H9 (cell line): ENCODE measurements around the gene POLR2J. TPM values are rescaled to one million over a fixed set of nuclear protein-coding genes. Genes with fewer than 3 reads are reported as not detected.
A peak's percentile ranks its signal among the peaks of the same experiment; 100 is the strongest.

ENCODE experiments used
- DNase-seq: peaks from one replicate; pipeline ENCODE4 v3.0.0-alpha.2; 2017
- H2AFZ ChIP-seq: one replicate; pipeline ENCODE4 v1.6.1; 2013; ENCODE audit warnings: mild to moderate bottlenecking, low read length, control low read depth, moderate library complexity
- H2AK5ac ChIP-seq: 2 replicates; pipeline ENCODE4 v1.6.1; 2013; ENCODE audit warnings: low read length, control low read depth, mixed read lengths; ENCODE audit not compliant: insufficient read length
- H2BK120ac ChIP-seq: one replicate; pipeline ENCODE4 v1.6.1; 2013; ENCODE audit warnings: low read depth, mild to moderate bottlenecking, low read length, control low read depth, inconsistent platforms; ENCODE audit not compliant: poor library complexity, severe bottlenecking
- H2BK12ac ChIP-seq: 2 replicates; pipeline ENCODE4 v1.6.1; 2013; ENCODE audit warnings: low read length, control low read depth, mixed read lengths, low read depth; ENCODE audit not compliant: insufficient read length
- H2BK15ac ChIP-seq: 2 replicates; pipeline ENCODE4 v1.6.1; 2013; ENCODE audit warnings: low read depth, low read length, control low read depth
- H2BK20ac ChIP-seq: one replicate; pipeline ENCODE4 v1.6.1; 2013; ENCODE audit warnings: low read depth, mild to moderate bottlenecking, low read length, control low read depth, inconsistent platforms; ENCODE audit not compliant: poor library complexity, severe bottlenecking
- H2BK5ac ChIP-seq: 2 replicates; pipeline ENCODE4 v1.6.1; 2013; ENCODE audit warnings: low read length, control low read depth, mixed read lengths; ENCODE audit not compliant: insufficient read length
- H3K14ac ChIP-seq: 2 replicates; pipeline ENCODE4 v1.6.1; 2013; ENCODE audit warnings: low read length, control low read depth; ENCODE audit not compliant: insufficient read depth
- H3K18ac ChIP-seq: 2 replicates; pipeline ENCODE4 v1.6.1; 2013; ENCODE audit warnings: low read depth, mild to moderate bottlenecking, mixed read lengths, low read length, control low read depth; ENCODE audit not compliant: insufficient read length
- H3K23ac ChIP-seq: 2 replicates; pipeline ENCODE4 v1.6.1; 2013; ENCODE audit warnings: low read length, control low read depth, mixed read lengths, low read depth; ENCODE audit not compliant: insufficient read length
- H3K23me2 ChIP-seq: 2 replicates; pipeline ENCODE4 v1.6.1; 2013; ENCODE audit warnings: low read depth, mild to moderate bottlenecking, mixed read lengths, low read length, control low read depth; ENCODE audit not compliant: insufficient read length, poor library complexity, severe bottlenecking
- H3K27ac ChIP-seq: 2 replicates; pipeline ENCODE4 v1.5.1; 2013; ENCODE audit warnings: low read length, control low read depth, mixed read lengths, low read depth; ENCODE audit not compliant: insufficient read length
- H3K27me3 ChIP-seq: 2 replicates; pipeline ENCODE4 v1.6.1; 2013; ENCODE audit warnings: low read length, control low read depth, inconsistent platforms; ENCODE audit not compliant: insufficient read depth
- H3K4ac ChIP-seq: 2 replicates; pipeline ENCODE4 v1.6.1; 2013; ENCODE audit warnings: low read depth, mild to moderate bottlenecking, control low read depth, inconsistent platforms, low read length, moderate library complexity
- H3K4me1 ChIP-seq: 2 replicates; pipeline ENCODE4 v1.6.1; 2013; ENCODE audit warnings: low read length, control low read depth, inconsistent platforms; ENCODE audit not compliant: insufficient read depth
- H3K4me2 ChIP-seq: 2 replicates; pipeline ENCODE4 v1.6.1; 2013; ENCODE audit warnings: low read length, control low read depth, mixed read lengths; ENCODE audit not compliant: insufficient read length, insufficient read depth
- H3K56ac ChIP-seq: 2 replicates; pipeline ENCODE4 v1.6.1; 2013; ENCODE audit warnings: low read depth, mild to moderate bottlenecking, mixed read lengths, low read length, control low read depth; ENCODE audit not compliant: insufficient read length
- H3K79me1 ChIP-seq: 2 replicates; pipeline ENCODE4 v1.6.1; 2013; ENCODE audit warnings: low read depth, mild to moderate bottlenecking, moderate library complexity, low read length, control low read depth, inconsistent platforms; ENCODE audit not compliant: insufficient read depth, poor library complexity, severe bottlenecking
- H3K79me2 ChIP-seq: 2 replicates; pipeline ENCODE4 v1.6.1; 2013; ENCODE audit warnings: low read length, control low read depth, inconsistent platforms; ENCODE audit not compliant: insufficient read depth
- H3K9ac ChIP-seq: 2 replicates; pipeline ENCODE4 v1.6.1; 2013; ENCODE audit warnings: low read length, control low read depth, mixed read lengths; ENCODE audit not compliant: insufficient read length; ENCODE audit errors: extremely low read depth
- H3K9me3 ChIP-seq: one replicate; pipeline ENCODE4 v1.6.1; 2013; ENCODE audit warnings: low read depth, low read length, inconsistent platforms; ENCODE audit not compliant: control insufficient read depth
- H3T11ph ChIP-seq: one replicate; pipeline ENCODE4 v1.6.1; 2013; ENCODE audit warnings: mild to moderate bottlenecking, low read length, control low read depth, inconsistent platforms
- H4K20me1 ChIP-seq: one replicate; pipeline ENCODE4 v1.6.1; 2013; ENCODE audit not compliant: control insufficient read depth, insufficient read length, insufficient read depth
- H4K5ac ChIP-seq: 2 replicates; pipeline ENCODE4 v1.6.1; 2013; ENCODE audit warnings: low read depth, mild to moderate bottlenecking, mixed read lengths, low read length, control low read depth; ENCODE audit not compliant: insufficient read length
- H4K8ac ChIP-seq: replicated peaks from 2 replicates; pipeline ENCODE4 v1.6.1; 2013; ENCODE audit warnings: low read length, control low read depth, mixed read lengths, low read depth; ENCODE audit not compliant: insufficient read length
- H4K91ac ChIP-seq: 2 replicates; pipeline ENCODE4 v1.6.1; 2013; ENCODE audit warnings: low read depth, mild to moderate bottlenecking, moderate library complexity, mixed read lengths, low read length, control low read depth; ENCODE audit not compliant: insufficient read length
- H3K27ac Mint-ChIP-seq, 3 experiments: 2 replicates in 2 of 3; 3 replicates in 1 of 3; pipeline ENCODE4 v1.8.0; 2020 to 2021; ENCODE audit warnings: mixed read lengths in 3 of 3, mild to moderate bottlenecking in 1 of 3, moderate library complexity in 1 of 3
- H3K27me3 Mint-ChIP-seq: 2 replicates; pipeline ENCODE4 v1.8.0; 2021; ENCODE audit warnings: low read depth, mild to moderate bottlenecking, moderate library complexity, mixed read lengths
- H3K36me3 Mint-ChIP-seq, 3 experiments: 2 replicates in 2 of 3; 3 replicates in 1 of 3; pipeline ENCODE4 v1.8.0; 2020 to 2021; ENCODE audit warnings: low read depth in 3 of 3, mixed read lengths in 3 of 3; ENCODE audit not compliant: insufficient read depth in 1 of 3
- H3K4me1 Mint-ChIP-seq, 2 experiments: 2 replicates each; pipeline ENCODE4 v1.8.0; 2020; ENCODE audit warnings: mixed read lengths in 2 of 2
- H3K4me3 Mint-ChIP-seq, 2 experiments: 2 replicates in 1 of 2; 3 replicates in 1 of 2; pipeline ENCODE4 v1.8.0; 2020 to 2021; ENCODE audit warnings: mild to moderate bottlenecking in 2 of 2, mixed read lengths in 2 of 2, moderate library complexity in 1 of 2
- H3K9me3 Mint-ChIP-seq, 2 experiments: 2 replicates in 1 of 2; 3 replicates in 1 of 2; pipeline ENCODE4 v1.8.0; 2020; ENCODE audit warnings: mild to moderate bottlenecking in 2 of 2, mixed read lengths in 2 of 2, moderate library complexity in 1 of 2
- CTCF ChIP-seq: fragments of 200-600 bp; sonication (generic); conservative IDR thresholded peaks from 3 replicates; pipeline ENCODE4 v1.8.0; 2021; ENCODE audit warnings: antibody characterized with exemption, mild to moderate bottlenecking
- WGBS: extraction: QIAGEN DNeasy Blood & Tissue Kit; methylation state at CpG from one replicate; pipeline ENCODE4 v1.1.7; 2013; ENCODE audit warnings: missing lambda C conversion rate, low lambda C conversion rate, mixed read lengths; ENCODE audit not compliant: insufficient read length; ENCODE audit errors: extremely low coverage; 5-methylcytosine and 5-hydroxymethylcytosine counted together
- total RNA-seq: library from RNA; stranded (reverse); gene quantifications from 2 replicates; pipeline ENCODE4 v1.2.1, GENCODE V29; 2021

The POLR2J gene
- total RNA-seq, 1 experiment from 2014 or later = 58.5 TPM

GRCh38 chr7:102450242-102450641, 28.5 kb downstream of the POLR2J start:
- H4K91ac ChIP-seq = no peak overlapping the region
- H2AK5ac ChIP-seq = no peak overlapping the region
- no peaks in the 10 kb centered on the region for H3K79me2 ChIP-seq
- no peaks in the 10 kb centered on the region for H3K23me2 ChIP-seq
- Mint-ChIP-seq H3K4me1 (peaks cover 6 to 9% of the 10 kb centered on the region in 2 experiments), H3K36me3 (peaks cover 2 to 17% (median 10%) of the 10 kb centered on the region in 3 experiments; a peak in 6 of 7 replicates), H3K9me3 (no peaks in the 10 kb centered on the region), H3K4me3 (no peak overlapping the region), H3K27ac (0 out of 7 replicates have a peak overlapping the region, but pooled peaks of 1 of the 3 experiments have one; percentile 16), H3K27me3 (no peaks in the 10 kb centered on the region; the same call in 1 of the 2 replicates)
- no peaks in the 10 kb centered on the region for H3K27me3 ChIP-seq
- peak; percentile 33; the same call in 1 of the 3 replicates for TF ChIP-seq CTCF
- no peak overlapping the region for H3K23ac ChIP-seq
- H3K9me3 ChIP-seq = no peaks in the 10 kb centered on the region
- H2BK12ac ChIP-seq = no peak overlapping the region
- no peak overlapping the region for H2BK5ac ChIP-seq
- no peak overlapping the region for H3K4me2 ChIP-seq
- no peaks in the 10 kb centered on the region for H4K20me1 ChIP-seq
- WGBS = no CpG with 5 or more reads among the region's 6 CpGs
- H3K27ac ChIP-seq = no peak overlapping the region
- no peak overlapping the region for H3K9ac ChIP-seq
- H3K4me1 ChIP-seq = no peaks in the 10 kb centered on the region
- no peak overlapping the region for H3T11ph ChIP-seq
- DNase-seq = no peak
- no peak overlapping the region for H2BK20ac ChIP-seq
- H3K4ac ChIP-seq = no peak overlapping the region
- no peak overlapping the region for H3K18ac ChIP-seq
- H2BK15ac ChIP-seq = no peak overlapping the region
- H3K14ac ChIP-seq = no peak overlapping the region
- no peak overlapping the region for H2BK120ac ChIP-seq
- H3K79me1 ChIP-seq = no peaks in the 10 kb centered on the region
- no peak overlapping the region for H2AFZ ChIP-seq
- no peak overlapping the region for H3K56ac ChIP-seq
- H4K8ac ChIP-seq = no peak overlapping the region
- H4K5ac ChIP-seq = no peak overlapping the region
